ENCODE data around the gene SNAI3.

Gene SNAI3

DNA sequence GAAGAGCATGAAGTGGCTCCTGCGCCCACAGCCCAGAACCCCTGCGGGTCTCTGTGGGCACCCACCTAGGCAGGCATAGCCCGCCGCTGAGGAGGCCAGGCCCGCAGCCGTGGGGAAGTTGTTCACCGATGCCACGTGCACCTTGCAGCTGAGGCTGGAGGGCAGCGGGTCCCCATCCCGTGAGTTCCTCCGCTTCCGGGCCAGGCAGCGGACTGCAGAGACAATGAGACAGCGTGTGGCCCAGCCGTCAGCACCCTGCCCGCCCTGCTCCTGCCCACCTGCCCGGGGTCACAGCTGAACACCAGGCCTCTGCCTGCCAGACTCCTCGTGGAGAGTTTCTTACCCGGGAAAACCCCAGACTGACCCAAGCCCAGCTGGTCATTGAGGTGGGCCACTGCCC is 28.9 kb downstream of the SNAI3 start:
- H3K4me2 ChIP-seq = no peak overlapping the region

DNA sequence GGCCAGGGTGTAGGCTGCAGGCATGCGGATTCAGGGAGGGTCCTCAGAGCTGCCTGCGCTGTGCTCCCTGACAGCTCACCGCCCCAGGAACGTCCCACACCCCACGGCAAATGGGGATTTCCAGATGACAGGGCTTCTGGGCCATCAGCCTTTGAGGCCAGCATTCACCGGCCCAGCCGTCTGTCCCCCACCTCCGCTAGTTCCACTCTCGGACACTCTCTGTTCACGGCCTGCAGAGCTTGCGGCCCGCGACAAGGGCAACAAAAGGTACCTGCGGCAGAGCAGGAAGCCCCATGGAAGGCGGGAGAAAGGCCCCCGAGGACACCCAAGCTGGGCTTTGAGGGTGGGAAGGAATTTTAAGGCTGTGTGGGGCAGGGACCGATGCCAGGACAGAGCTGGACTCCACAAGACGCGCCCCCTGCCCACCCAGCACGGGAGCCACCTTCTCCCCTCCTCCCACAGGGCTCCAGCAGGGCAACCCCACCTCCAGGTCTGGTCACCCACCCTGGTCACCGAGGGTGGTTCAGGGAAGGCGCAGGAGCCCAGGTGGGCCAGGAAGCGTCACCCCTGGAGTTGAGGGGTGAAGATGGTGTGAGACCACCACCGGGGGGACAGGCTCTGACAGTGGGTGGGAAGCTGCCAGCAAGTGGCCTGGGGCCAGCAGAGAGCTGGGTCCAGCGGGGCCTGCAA is 29.9 kb downstream of the SNAI3 start:
- H2AFZ ChIP-seq (ENCODE audit: low read depth) = no peak overlapping the region
- H3K36me3 ChIP-seq (ENCODE audit: insufficient read depth) = no peaks in the 10 kb centered on the region
- no peak overlapping the region for H3K4me2 ChIP-seq

More for the DNA sequence above, 28.9 kb downstream of the SNAI3 start:
- peaks cover 10% of the 10 kb centered on the region; the same call in 1 of the 2 replicates for H3K79me2 ChIP-seq (ENCODE audit: insufficient read depth, low read depth)
- H3K27ac ChIP-seq = no peak overlapping the region
- H3K4me3 ChIP-seq (IDR thresholded peaks at IDR 0.05; ENCODE audit: insufficient read depth, low read depth, low read length) = no peak overlapping the region
- no peak overlapping the region for H2AFZ ChIP-seq (ENCODE audit: low read depth)
- TF ChIP-seq, protein P1, sequence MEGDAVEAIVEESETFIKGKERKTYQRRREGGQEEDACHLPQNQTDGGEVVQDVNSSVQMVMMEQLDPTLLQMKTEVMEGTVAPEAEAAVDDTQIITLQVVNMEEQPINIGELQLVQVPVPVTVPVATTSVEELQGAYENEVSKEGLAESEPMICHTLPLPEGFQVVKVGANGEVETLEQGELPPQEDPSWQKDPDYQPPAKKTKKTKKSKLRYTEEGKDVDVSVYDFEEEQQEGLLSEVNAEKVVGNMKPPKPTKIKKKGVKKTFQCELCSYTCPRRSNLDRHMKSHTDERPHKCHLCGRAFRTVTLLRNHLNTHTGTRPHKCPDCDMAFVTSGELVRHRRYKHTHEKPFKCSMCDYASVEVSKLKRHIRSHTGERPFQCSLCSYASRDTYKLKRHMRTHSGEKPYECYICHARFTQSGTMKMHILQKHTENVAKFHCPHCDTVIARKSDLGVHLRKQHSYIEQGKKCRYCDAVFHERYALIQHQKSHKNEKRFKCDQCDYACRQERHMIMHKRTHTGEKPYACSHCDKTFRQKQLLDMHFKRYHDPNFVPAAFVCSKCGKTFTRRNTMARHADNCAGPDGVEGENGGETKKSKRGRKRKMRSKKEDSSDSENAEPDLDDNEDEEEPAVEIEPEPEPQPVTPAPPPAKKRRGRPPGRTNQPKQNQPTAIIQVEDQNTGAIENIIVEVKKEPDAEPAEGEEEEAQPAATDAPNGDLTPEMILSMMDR (conservative IDR thresholded peaks at IDR 0.05; ENCODE audit: low read depth, low read length) = no peak
- H3K27me3 ChIP-seq (ENCODE audit: insufficient read depth, low read depth) = no peaks in the 10 kb centered on the region
- no peak overlapping the region for H3K9ac ChIP-seq
- no peaks in the 10 kb centered on the region for H3K36me3 ChIP-seq (ENCODE audit: insufficient read depth)
- no peaks in the 10 kb centered on the region for H4K20me1 ChIP-seq (ENCODE audit: insufficient read depth)
- peaks cover 7% of the 10 kb centered on the region for H3K4me1 ChIP-seq (ENCODE audit: low read depth, poor library complexity, severe bottlenecking)

DNA sequence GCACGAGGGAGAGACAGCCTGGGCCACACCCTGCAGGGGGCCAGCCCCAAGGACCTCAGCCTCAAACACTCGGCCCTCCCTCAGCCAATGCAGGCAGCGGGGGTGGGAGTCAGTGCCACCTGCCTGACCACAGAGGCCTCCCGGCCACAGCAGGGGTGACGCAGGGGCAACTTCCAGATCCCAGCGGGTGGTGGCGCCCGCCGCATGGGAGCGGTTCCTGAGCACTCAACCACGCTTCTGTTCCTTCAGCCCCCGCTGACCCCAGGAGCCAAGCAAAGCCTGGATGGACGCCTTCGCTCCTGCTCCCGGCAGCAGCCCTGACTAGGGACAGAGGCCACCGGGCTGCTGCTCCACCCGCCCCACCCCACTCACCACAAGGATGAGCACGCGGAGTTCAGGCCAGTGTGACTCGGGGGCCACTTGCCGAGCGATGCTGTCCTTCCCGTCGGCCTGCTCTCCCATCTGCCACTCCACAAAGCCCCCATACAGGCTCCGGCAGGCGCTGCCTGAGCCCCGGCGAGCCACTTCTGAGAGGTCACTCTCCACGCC is 30.5 kb downstream of the SNAI3 start:
- TF ChIP-seq, protein P1 (conservative IDR thresholded peaks at IDR 0.05; ENCODE audit: low read depth, low read length) = no peak
- H3K36me3 ChIP-seq (ENCODE audit: insufficient read depth) = no peaks in the 10 kb centered on the region
- H3K4me2 ChIP-seq = no peak overlapping the region
- H3K27me3 ChIP-seq (ENCODE audit: insufficient read depth, low read depth) = no peaks in the 10 kb centered on the region
- no peak overlapping the region for H2AFZ ChIP-seq (ENCODE audit: low read depth)
- peaks cover 13% of the 10 kb centered on the region for H3K4me1 ChIP-seq (ENCODE audit: low read depth, poor library complexity, severe bottlenecking)
- no peak overlapping the region for H3K9ac ChIP-seq
- H4K20me1 ChIP-seq (ENCODE audit: insufficient read depth) = no peaks in the 10 kb centered on the region
- no peak overlapping the region for H3K27ac ChIP-seq
- no peak overlapping the region for H3K4me3 ChIP-seq (IDR thresholded peaks at IDR 0.05; ENCODE audit: insufficient read depth, low read depth, low read length)
- H3K79me2 ChIP-seq (ENCODE audit: insufficient read depth, low read depth) = peaks cover 10% of the 10 kb centered on the region; the same call in 1 of the 2 replicates

More for the DNA sequence above, 29.9 kb downstream of the SNAI3 start:
- peaks cover 10% of the 10 kb centered on the region; the same call in 1 of the 2 replicates for H3K79me2 ChIP-seq (ENCODE audit: insufficient read depth, low read depth)
- no peaks in the 10 kb centered on the region for H4K20me1 ChIP-seq (ENCODE audit: insufficient read depth)
- peaks cover 16% of the 10 kb centered on the region for H3K4me1 ChIP-seq (ENCODE audit: low read depth, poor library complexity, severe bottlenecking)
- no peak overlapping the region for H3K27ac ChIP-seq
- H3K27me3 ChIP-seq (ENCODE audit: insufficient read depth, low read depth) = no peaks in the 10 kb centered on the region
- no peak overlapping the region for H3K9ac ChIP-seq
- TF ChIP-seq, protein P1 (conservative IDR thresholded peaks at IDR 0.05; ENCODE audit: low read depth, low read length) = no peak
- H3K4me3 ChIP-seq (IDR thresholded peaks at IDR 0.05; ENCODE audit: insufficient read depth, low read depth, low read length) = no peak overlapping the region

DNA sequence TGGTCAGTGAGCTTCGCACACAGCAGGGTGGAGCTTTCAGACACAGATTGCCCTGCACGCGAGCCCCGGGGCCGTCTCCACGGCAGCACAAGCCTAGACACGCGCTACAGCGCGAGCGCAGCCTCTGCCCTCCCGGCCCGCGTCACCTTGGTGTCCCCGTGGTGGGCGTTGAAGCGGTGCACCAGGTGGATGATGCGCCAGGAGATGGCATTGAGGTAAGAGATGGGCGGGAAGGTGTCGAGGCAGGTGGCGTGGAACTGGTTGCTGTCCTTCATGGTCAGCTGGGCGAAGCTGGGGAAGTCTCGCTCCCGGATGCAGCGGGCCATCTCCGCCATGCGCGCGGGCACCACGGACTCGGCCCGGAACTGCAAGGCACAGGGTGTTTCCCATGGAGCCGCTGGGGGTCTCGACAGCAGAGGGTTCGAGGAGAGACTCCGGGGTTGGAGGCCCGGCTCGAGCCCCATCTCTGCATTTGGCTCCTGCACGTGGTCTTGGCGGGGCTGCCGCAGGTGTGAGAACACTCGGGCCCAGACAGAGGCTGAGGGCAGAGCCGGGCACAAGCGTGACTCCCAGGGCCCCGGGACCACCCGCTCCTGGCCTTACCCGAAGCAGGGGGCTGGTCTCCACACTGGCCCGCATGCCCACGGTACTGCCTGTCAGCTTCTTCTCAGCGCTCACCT is 31.1 kb downstream of the SNAI3 start:
- no peak overlapping the region for H3K4me2 ChIP-seq
- H3K36me3 ChIP-seq (ENCODE audit: insufficient read depth) = no peaks in the 10 kb centered on the region
- H3K27me3 ChIP-seq (ENCODE audit: insufficient read depth, low read depth) = no peaks in the 10 kb centered on the region
- H3K4me1 ChIP-seq (ENCODE audit: low read depth, poor library complexity, severe bottlenecking) = peaks cover 13% of the 10 kb centered on the region
- H2AFZ ChIP-seq (ENCODE audit: low read depth) = no peak overlapping the region
- no peak overlapping the region for H3K27ac ChIP-seq
- H4K20me1 ChIP-seq (ENCODE audit: insufficient read depth) = no peaks in the 10 kb centered on the region
- peaks cover 10% of the 10 kb centered on the region; the same call in 1 of the 2 replicates for H3K79me2 ChIP-seq (ENCODE audit: insufficient read depth, low read depth)
- TF ChIP-seq, protein P1 (conservative IDR thresholded peaks at IDR 0.05; ENCODE audit: low read depth, low read length) = no peak
- H3K4me3 ChIP-seq (IDR thresholded peaks at IDR 0.05; ENCODE audit: insufficient read depth, low read depth, low read length) = no peak overlapping the region
- H3K9ac ChIP-seq = no peak overlapping the region

All from KMS-11 (cell line).